Measurements from ENCODE around the gene BLZF1. TPM values are rescaled to one million over a fixed set of nuclear protein-coding genes. Genes with fewer than 3 reads are reported as not detected.
"Not testable (repeated sequence)": the region's sequence is repeated elsewhere in the genome, so short reads cannot be mapped to it uniquely, and the experiment has no call there.

Gene BLZF1
- total RNA-seq, 1 donor from 2014 or later, result 27.2 TPM

DNA sequence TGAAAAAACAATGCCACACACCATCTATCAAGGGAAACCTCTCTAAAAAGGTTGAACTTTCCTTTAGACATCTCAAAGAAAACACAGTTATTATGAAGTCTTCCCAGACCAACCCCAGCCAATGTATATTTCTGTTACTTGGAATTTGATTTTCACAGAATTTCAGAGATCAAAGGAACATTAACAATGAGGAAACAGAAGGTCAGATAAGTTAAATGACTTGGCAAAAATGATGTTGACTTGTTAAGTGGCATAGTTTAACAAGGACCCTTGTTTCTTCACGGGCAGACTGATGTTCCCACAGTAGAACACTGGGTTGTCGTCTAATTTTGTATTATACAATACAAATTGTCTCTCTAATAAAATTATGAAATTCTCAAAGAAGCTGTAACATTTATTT, 29.4 kb upstream of the BLZF1 start:
- Histone ChIP-seq H3K27me3 (ENCODE audit: low read depth) (no peaks in the 10 kb centered on the region), H3K4me1 (no peaks in the 10 kb centered on the region), H3K27ac (no peak overlapping the region), H3K9me3 (no peaks in the 10 kb centered on the region), H3K36me3 (no peaks in the 10 kb centered on the region), H3K4me3 (no peak overlapping the region)
- DNase-seq (no peak), ATAC-seq (no peak)
- TF ChIP-seq, protein P1, sequence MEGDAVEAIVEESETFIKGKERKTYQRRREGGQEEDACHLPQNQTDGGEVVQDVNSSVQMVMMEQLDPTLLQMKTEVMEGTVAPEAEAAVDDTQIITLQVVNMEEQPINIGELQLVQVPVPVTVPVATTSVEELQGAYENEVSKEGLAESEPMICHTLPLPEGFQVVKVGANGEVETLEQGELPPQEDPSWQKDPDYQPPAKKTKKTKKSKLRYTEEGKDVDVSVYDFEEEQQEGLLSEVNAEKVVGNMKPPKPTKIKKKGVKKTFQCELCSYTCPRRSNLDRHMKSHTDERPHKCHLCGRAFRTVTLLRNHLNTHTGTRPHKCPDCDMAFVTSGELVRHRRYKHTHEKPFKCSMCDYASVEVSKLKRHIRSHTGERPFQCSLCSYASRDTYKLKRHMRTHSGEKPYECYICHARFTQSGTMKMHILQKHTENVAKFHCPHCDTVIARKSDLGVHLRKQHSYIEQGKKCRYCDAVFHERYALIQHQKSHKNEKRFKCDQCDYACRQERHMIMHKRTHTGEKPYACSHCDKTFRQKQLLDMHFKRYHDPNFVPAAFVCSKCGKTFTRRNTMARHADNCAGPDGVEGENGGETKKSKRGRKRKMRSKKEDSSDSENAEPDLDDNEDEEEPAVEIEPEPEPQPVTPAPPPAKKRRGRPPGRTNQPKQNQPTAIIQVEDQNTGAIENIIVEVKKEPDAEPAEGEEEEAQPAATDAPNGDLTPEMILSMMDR (IDR thresholded peaks at IDR 0.05), result no peak
- intact Hi-C loops (cut with DNase I), result no loop called here

DNA sequence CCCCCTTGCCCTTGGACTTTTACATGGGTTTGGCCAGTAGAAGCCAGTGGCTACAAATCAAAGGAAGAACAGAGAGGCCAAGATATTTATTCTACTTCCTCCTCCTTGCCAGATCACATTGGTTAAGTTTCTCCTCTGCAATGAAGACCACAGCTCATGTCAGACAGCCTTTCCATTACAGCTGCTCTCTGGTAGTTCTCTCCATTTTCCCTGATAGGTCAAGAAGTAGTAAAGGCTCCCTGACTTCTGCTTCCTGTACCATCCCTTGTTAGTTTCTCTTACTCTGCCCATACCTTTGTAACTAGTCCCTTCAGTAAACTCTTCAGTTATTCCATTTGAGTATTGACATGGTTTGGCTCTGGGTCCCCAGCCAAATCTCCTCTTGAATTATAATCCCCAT, 28.2 kb upstream of the BLZF1 start:
- Histone ChIP-seq H3K27me3 (ENCODE audit: low read depth) (no peaks in the 10 kb centered on the region), H3K4me3 (no peak overlapping the region), H3K36me3 (no peaks in the 10 kb centered on the region), H3K27ac (no peak overlapping the region), H3K4me1 (no peaks in the 10 kb centered on the region), H3K9me3 (no peaks in the 10 kb centered on the region)
- intact Hi-C loops (cut with DNase I), result no loop called here
- TF ChIP-seq, protein P1 (IDR thresholded peaks at IDR 0.05), result no peak
- DNase-seq, result no peak
- no peak for ATAC-seq

DNA sequence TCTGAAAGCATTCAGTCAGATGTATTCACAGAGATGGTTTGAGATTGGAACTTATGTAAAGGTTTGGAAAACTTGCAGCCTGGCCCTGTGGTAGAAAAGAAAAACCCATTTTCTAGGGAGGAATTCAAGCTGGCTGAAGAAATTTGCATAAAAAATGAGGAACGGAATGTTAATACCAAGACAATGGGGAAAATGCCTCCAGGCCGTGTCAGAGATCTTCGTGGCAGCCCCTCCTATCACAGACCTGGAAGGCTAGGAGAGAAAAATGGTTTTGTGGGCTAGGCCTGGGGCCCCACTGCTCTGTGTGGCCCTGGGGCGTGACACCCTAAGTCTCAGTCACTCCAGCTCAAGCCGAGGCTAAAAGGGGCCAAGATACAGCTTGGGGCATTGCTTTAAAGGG, 27.1 kb upstream of the BLZF1 start:
- no peak overlapping the region for H3K4me3 ChIP-seq
- TF ChIP-seq, protein P1 (IDR thresholded peaks at IDR 0.05), result no peak
- no peaks in the 10 kb centered on the region for H3K9me3 ChIP-seq
- H3K4me1 ChIP-seq, result no peaks in the 10 kb centered on the region
- DNase-seq, result no peak
- H3K27ac ChIP-seq, result no peak overlapping the region
- intact Hi-C loops (cut with DNase I), result no loop called here
- H3K27me3 ChIP-seq (ENCODE audit: low read depth), result no peaks in the 10 kb centered on the region
- H3K36me3 ChIP-seq, result no peaks in the 10 kb centered on the region
- no peak for ATAC-seq

DNA sequence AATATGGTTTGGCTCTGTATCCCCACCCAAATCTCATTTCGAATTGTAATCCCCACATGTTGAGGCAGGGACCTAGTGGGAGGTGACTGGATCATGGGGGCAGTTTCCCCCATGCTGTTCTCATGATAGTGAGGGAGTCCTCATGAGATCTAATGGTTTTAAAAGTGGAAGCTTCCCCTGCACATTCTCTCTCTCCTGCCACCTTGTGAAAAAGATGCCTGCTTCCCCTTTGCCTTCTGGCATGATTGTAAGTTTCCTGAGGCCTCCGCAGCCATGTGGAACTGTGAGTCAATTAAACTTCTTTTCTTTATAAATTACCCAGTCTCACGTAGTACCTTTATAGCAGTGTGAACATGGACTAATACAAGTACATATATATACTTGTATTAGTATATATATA, 25.9 kb upstream of the BLZF1 start:
- H3K4me1 ChIP-seq; DNase-seq; ATAC-seq; H3K36me3 ChIP-seq; intact Hi-C loops (cut with DNase I); H3K27me3 ChIP-seq (ENCODE audit: low read depth); H3K4me3 ChIP-seq; H3K9me3 ChIP-seq; H3K27ac ChIP-seq: not testable (repeated sequence)

DNA sequence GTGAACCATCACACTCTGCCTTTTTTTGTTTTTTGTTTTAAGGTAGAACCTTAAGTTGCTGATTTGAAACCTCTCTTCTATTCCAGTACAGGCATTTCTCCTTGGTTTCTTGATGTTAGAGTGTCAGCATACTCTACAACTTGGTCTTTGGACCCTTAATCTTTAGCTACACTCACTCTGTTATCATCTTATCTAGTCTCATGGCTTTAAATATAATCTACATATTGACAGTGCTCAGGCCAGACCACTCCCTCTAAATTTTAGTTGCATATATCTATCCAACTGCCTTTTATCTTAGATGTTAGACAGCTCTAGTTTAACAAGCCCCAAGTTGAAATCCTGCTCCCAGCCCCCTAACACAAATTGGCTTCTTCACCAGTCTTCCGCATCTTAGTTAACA, 22.5 kb upstream of the BLZF1 start:
- DNase-seq, result no peak
- H3K9me3 ChIP-seq, result no peaks in the 10 kb centered on the region
- H3K4me1 ChIP-seq, result no peaks in the 10 kb centered on the region
- intact Hi-C loops (cut with DNase I), result loop anchor here (5.0 kb wide), 1 partner anchor 743 kb away; no protein-coding TSS in a partner anchor
- no peak for ATAC-seq
- no peaks in the 10 kb centered on the region for H3K27me3 ChIP-seq (ENCODE audit: low read depth)
- no peaks in the 10 kb centered on the region for H3K36me3 ChIP-seq
- no peak overlapping the region for H3K27ac ChIP-seq
- no peak overlapping the region for H3K4me3 ChIP-seq
- TF ChIP-seq, protein P1 (IDR thresholded peaks at IDR 0.05), result no peak

- H3K36me3 ChIP-seq, result no peaks in the 10 kb centered on the region
- H3K4me3 ChIP-seq, result no peak overlapping the region
- DNase-seq, result no peak
- H3K27ac ChIP-seq, result no peak overlapping the region
- H3K27me3 ChIP-seq (ENCODE audit: low read depth), result no peaks in the 10 kb centered on the region
- intact Hi-C loops (cut with DNase I), result loop anchor here (5.0 kb wide), 1 partner anchor 744 kb away; no protein-coding TSS in a partner anchor
- ATAC-seq, result no peak
- no peaks in the 10 kb centered on the region for H3K9me3 ChIP-seq
- TF ChIP-seq, protein P1 (IDR thresholded peaks at IDR 0.05), result no peak
- H3K4me1 ChIP-seq, result no peaks in the 10 kb centered on the region
These were observed 21.9 kb upstream of the BLZF1 start for GRCh38 chr1:169346036-169346589.

All from lower lobe of right lung (tissue), 2 donors.